ENCODE data around the gene CMTM6.
A peak's percentile ranks its signal among the peaks of the same experiment; 100 is the strongest.

DNA sequence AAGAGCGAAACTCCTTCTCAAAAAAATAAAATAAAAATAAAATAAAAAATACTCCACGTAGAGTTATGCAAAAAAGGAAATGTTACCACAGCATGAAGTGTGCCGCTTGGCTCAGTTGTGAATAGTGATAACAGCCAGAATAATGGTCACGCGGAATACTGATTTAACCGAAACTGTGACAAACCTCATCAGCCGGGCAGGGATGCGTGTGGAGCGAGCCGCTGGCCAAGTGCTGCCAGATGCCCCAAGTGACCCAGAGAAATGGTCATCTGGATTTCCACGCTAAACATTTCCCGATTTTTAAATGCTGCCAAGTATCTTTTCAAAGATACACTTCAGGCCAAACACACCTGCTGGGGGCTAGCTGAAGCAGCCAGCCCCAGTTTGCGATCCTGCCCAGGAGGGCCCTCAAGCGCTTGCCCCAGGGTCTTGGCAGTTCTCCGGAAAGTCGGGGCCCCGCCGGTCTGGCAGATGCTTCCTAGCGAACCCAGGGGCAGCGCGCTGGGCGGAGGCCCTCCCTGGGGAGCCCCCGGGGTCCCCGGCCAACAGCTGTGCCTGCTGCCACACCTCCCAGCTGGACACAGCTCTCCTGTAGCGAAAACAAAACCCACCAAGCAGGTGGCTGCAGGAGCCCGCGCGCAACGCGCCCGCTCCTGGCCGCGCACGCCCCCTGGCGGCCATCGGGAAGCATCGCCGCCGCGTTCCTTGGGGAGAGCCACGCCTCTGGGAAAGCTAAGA is 35.1 kb downstream of the CMTM6 start:
- TF ChIP-seq, protein P1, sequence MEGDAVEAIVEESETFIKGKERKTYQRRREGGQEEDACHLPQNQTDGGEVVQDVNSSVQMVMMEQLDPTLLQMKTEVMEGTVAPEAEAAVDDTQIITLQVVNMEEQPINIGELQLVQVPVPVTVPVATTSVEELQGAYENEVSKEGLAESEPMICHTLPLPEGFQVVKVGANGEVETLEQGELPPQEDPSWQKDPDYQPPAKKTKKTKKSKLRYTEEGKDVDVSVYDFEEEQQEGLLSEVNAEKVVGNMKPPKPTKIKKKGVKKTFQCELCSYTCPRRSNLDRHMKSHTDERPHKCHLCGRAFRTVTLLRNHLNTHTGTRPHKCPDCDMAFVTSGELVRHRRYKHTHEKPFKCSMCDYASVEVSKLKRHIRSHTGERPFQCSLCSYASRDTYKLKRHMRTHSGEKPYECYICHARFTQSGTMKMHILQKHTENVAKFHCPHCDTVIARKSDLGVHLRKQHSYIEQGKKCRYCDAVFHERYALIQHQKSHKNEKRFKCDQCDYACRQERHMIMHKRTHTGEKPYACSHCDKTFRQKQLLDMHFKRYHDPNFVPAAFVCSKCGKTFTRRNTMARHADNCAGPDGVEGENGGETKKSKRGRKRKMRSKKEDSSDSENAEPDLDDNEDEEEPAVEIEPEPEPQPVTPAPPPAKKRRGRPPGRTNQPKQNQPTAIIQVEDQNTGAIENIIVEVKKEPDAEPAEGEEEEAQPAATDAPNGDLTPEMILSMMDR (IDR thresholded peaks at IDR 0.05) = peak; percentile 94 to 97 (median 96)
- TF ChIP-seq POLR2A (IDR thresholded peaks at IDR 0.05) (no peak), POLR2AphosphoS5 (IDR thresholded peaks at IDR 0.05) (peak; percentile 39)

Measured in prostate gland (tissue), 2 donors.